Measurements from ENCODE around the gene SCN1B.
"Not testable (repeated sequence)": the region's sequence is repeated elsewhere in the genome, so short reads cannot be mapped to it uniquely, and the experiment has no call there.

The SCN1B gene

DNA sequence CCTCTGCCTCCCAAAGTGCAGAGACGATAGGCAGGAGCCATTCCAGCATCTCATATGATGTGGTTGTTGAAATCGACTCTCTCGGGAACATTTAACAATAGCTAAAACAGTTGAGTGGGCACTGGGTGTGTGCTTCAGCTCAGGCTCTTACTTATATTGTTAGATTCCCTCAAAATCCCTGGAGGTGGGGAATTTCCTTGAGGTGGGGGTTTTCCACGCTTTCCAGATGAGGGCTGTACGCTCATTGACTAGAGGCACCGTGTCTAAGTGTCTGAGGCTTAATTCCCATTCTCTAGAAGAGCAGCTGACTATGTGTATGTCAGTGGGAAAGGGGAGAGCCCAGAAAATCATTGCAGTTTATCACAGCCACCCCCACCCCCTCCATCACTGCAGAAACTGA, 41.0 kb upstream of the SCN1B start:
- TF ChIP-seq, protein P1, sequence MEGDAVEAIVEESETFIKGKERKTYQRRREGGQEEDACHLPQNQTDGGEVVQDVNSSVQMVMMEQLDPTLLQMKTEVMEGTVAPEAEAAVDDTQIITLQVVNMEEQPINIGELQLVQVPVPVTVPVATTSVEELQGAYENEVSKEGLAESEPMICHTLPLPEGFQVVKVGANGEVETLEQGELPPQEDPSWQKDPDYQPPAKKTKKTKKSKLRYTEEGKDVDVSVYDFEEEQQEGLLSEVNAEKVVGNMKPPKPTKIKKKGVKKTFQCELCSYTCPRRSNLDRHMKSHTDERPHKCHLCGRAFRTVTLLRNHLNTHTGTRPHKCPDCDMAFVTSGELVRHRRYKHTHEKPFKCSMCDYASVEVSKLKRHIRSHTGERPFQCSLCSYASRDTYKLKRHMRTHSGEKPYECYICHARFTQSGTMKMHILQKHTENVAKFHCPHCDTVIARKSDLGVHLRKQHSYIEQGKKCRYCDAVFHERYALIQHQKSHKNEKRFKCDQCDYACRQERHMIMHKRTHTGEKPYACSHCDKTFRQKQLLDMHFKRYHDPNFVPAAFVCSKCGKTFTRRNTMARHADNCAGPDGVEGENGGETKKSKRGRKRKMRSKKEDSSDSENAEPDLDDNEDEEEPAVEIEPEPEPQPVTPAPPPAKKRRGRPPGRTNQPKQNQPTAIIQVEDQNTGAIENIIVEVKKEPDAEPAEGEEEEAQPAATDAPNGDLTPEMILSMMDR (IDR thresholded peaks at IDR 0.05; ENCODE audit: insufficient read depth, missing control alignments), result no peak
- no peak for FAIRE-seq

DNA sequence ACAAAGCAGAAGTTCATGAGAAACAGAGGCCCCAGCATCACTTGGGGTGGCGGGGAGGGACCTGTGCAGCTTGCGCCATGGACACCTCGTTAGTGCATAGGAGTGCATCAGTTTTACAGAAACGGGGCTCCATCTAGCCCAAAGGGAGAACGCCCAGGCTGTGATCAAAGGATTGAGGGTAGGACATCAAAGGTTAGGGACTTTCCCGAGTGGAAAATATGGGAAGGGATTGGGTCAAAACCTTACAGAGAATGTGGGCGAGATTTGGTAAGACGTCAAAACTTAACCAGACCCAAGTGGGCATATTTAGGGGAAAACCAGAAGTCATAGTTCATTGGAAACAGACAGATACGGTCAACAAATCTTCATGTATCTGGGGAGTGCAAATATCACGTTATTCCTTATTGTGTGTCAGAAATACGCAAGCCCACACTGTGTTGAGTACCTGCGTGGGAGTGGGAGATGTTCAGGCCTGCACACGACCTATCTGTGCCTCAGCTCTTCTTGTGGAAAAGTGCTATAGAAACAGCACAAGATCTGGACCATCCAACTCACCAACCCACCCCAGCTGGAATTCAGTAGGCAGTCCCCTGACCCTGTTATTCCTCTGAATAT, 39.6 kb upstream of the SCN1B start:
- DNase-seq (ENCODE audit: insufficient read length, low spot score) (no peak), FAIRE-seq (no peak)
- TF ChIP-seq, protein P1 (IDR thresholded peaks at IDR 0.05; ENCODE audit: insufficient read depth, missing control alignments), result no peak

More for the DNA sequence above, 41.0 kb upstream of the SCN1B start:
- DNase-seq (ENCODE audit: insufficient read length, low spot score), result no peak

DNA sequence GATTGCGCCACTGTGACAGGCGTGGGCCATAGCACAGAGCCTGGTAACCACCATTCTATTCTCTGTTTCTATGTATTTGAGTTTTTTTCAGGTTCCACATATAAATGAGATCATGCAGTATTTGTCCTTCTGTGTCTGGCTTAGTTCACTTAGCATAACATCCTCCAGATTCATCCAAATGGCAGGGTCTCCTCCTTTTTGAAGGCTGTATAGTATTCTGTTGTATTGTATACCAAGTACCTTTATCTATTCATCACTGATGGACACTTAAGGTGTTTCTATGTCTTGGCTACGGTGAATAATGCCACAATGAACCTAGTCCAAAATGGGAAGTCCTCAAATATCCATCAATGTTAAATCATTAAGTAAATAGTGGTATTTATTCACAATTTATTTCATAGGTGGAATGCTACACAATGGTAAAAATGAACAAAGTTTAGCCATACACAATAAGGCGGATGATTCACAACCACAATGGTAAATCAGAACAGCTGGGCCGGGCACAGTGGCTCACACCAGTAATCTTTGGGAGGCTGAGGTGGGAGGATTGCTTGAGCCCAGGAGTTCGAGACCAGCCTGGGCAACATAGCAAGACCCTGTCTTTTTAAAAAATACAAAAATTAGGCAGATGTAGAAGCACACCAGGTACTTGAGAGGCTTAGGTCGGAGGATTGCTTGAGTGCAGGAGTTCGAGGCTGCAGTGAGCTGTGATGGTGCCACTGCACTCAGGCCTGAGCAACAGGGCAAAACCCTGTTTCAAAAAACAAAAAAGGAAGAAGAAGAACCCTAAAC, 38.5 kb upstream of the SCN1B start:
- TF ChIP-seq, protein P1 (IDR thresholded peaks at IDR 0.05; ENCODE audit: insufficient read depth, missing control alignments), result no peak
- DNase-seq (ENCODE audit: insufficient read length, low spot score), result no peak
- no peak for FAIRE-seq

DNA sequence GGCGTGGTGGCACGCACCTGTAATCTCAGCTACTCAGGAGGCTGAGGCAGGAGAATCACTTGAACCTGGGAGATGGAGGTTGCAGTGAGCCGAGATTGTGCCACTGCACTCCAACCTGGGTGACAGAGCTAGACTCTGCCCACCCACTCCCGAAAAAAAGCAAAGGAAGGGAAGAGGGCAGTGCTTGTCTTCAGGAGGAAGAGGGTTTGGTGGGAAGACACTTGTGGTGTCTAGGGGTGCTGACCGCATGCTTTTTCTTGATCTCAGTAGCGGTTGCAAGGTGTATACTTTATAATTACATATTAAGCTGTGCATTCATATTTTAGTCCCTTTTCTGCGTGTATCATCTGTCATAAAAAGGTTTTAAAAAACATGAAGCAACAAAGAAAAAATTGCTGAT, 37.7 kb upstream of the SCN1B start:
- not testable (repeated sequence) for DNase-seq (ENCODE audit: insufficient read length, low spot score); FAIRE-seq

DNA sequence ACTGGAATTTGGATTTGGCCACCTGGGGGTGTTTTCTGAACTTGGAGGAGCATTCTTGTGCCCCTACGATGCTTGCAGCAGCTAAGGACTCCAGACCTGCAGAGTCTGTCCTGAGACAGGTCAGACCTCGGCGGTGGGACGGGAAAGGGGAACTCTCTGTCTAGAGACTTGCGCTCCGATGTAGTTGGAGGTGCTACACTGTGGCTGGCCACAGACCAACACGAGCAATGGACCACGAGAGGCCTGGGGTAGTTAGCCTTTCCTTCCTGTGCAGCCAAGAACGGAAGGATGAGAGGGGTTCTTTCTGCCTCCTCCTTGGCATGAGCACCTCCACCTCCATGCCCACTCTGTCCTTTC, 36.0 kb upstream of the SCN1B start:
- TF ChIP-seq, protein P1 (IDR thresholded peaks at IDR 0.05; ENCODE audit: insufficient read depth, missing control alignments), result no peak
- no peak for DNase-seq (ENCODE audit: insufficient read length, low spot score)
- no peak for FAIRE-seq

DNA sequence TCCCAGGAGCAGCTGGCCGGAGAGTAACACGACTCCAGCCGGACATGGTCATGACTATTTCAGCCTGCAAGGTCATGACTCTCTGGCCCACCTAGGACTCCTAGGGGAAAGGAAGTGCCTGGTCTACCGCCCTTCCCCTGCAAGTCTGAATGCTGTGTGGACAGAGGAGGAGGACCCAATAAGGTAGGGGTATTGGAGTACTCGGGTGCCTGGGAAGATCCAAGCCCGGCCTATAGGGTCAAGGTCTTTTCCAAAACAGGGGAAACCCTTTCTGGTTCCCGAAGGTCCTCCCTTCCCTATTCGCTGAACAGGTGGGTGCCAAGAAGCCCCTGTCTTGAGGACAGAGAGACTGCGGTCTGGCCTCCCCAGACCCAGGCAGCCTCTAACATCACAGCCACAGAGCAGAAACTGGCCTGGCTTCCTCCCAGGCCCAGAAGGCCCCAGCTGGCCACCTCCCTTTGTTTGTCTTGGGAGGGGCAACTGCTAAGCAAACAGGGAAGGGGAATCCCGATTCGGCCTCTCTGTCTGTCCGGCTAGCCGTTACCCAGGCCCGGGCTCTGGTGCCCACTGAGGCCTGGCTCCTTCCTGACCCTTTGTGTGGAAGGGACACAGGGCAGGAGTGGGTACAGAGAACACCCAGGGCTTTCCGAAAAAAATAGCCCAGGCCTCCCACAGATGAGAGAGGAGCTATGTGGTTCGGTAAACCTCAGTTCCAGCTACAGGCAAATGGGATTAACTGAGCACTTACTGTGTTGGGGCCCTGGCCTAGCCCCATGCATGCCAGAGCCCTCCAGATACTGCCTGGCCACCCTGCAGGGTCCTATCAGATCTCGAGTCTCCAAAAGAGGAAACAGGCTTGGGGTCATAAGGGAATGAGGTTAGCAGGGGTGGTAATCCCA, 35.4 kb upstream of the SCN1B start:
- FAIRE-seq (no peak), DNase-seq (ENCODE audit: insufficient read length, low spot score) (no peak)

DNA sequence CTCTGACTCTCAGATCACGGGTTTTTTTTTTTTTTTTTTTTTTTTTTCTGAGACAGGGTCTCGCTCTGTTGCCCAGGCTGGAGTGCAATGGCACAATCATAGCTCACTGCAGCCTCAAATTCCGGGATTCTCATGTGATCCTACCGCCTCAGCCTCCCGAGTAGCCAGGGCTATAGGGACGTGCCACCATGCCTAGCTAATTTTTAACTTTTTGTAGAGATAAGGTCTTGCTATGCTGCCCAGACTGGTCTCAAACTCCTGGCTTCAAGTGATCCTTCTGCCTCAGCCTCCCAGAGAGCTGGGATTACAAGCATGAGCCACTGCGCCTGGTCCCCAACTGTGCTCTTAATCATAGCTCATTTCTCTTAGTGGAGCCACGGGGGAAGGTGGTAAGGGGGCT, 34.7 kb upstream of the SCN1B start:
- TF ChIP-seq, protein P1 (IDR thresholded peaks at IDR 0.05; ENCODE audit: insufficient read depth, missing control alignments), result no peak
- FAIRE-seq (no peak), DNase-seq (ENCODE audit: insufficient read length, low spot score) (no peak)

More for the DNA sequence above, 35.4 kb upstream of the SCN1B start:
- TF ChIP-seq, protein P1 (IDR thresholded peaks at IDR 0.05; ENCODE audit: insufficient read depth, missing control alignments), result no peak

All from D721Med (cell line).